Measurements from ENCODE around the gene AP4E1.

DNA sequence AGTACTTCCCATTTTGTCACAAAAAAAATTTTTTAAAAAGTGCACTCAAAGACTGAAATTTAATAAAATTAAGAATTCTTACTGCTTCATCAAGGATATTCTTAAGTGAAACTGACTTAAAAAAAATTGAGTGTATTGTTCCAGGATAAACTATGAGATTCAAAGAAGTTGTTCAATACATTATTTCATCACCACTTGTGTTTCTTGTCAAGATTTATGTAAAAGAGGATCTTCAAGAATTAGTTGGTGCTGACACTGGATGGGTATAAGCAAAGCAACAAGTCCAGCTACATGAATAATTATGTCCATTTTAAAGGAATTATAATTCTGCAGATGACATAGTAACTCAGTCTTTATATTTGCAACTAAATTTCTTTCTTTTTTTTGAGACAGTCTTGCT, 4.3 kb upstream of the AP4E1 start:
- TF ChIP-seq POLR2AphosphoS5 (IDR thresholded peaks at IDR 0.05; ENCODE audit: low read depth, low read length): no peak
- TF ChIP-seq EZH2 (IDR thresholded peaks at IDR 0.05; ENCODE audit: low read depth, low read length, severe bottlenecking): no peak
- TF ChIP-seq EGR1 (IDR thresholded peaks at IDR 0.05; ENCODE audit: borderline replicate concordance, low read depth, low read length): no peak
- TF ChIP-seq POLR2A (IDR thresholded peaks at IDR 0.05; ENCODE audit: control extremely low read depth in 1 of 2, low read depth in 2 of 2, low read length in 2 of 2): no peak
- TF ChIP-seq GTF2F1 (IDR thresholded peaks at IDR 0.05; ENCODE audit: borderline replicate concordance, low read depth, low read length): no peak
- no peak for TF ChIP-seq KDM1A (IDR thresholded peaks at IDR 0.05; ENCODE audit: borderline replicate concordance, low read length)
- no peak for TF ChIP-seq TEAD4 (IDR thresholded peaks at IDR 0.05; ENCODE audit: low read depth, low read length)
- TF ChIP-seq, protein P1, sequence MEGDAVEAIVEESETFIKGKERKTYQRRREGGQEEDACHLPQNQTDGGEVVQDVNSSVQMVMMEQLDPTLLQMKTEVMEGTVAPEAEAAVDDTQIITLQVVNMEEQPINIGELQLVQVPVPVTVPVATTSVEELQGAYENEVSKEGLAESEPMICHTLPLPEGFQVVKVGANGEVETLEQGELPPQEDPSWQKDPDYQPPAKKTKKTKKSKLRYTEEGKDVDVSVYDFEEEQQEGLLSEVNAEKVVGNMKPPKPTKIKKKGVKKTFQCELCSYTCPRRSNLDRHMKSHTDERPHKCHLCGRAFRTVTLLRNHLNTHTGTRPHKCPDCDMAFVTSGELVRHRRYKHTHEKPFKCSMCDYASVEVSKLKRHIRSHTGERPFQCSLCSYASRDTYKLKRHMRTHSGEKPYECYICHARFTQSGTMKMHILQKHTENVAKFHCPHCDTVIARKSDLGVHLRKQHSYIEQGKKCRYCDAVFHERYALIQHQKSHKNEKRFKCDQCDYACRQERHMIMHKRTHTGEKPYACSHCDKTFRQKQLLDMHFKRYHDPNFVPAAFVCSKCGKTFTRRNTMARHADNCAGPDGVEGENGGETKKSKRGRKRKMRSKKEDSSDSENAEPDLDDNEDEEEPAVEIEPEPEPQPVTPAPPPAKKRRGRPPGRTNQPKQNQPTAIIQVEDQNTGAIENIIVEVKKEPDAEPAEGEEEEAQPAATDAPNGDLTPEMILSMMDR (IDR thresholded peaks at IDR 0.05; ENCODE audit: control extremely low read depth in 1 of 3, insufficient read depth in 1 of 3, low read depth in 1 of 3, low read length in 3 of 3): no peak
